ENCODE data around the gene EXT2.

EXT2 gene

GRCh38 chr11:44162662-44163061 is 67.2 kb downstream of the EXT2 start:
- in situ Hi-C loops (cut with MboI; ENCODE audit: low pct_unique_long_range_greater_than_20kb, low sequenced_read_pairs, unreplicated experiment): no loop called here
- DNase-seq (ENCODE audit: low spot score): no peak
- TF ChIP-seq CTCF (IDR thresholded peaks at IDR 0.05; ENCODE audit: extremely low read depth, insufficient read depth, missing control alignments): no peak

- DNase-seq (ENCODE audit: low spot score): no peak
- in situ Hi-C loops (cut with MboI; ENCODE audit: low pct_unique_long_range_greater_than_20kb, low sequenced_read_pairs, unreplicated experiment): no loop called here
- TF ChIP-seq CTCF (IDR thresholded peaks at IDR 0.05; ENCODE audit: extremely low read depth, insufficient read depth, missing control alignments): no peak
These were observed 70.0 kb downstream of the EXT2 start for GRCh38 chr11:44165432-44165831.

- TF ChIP-seq CTCF (IDR thresholded peaks at IDR 0.05; ENCODE audit: extremely low read depth, insufficient read depth, missing control alignments): no peak
- in situ Hi-C loops (cut with MboI; ENCODE audit: low pct_unique_long_range_greater_than_20kb, low sequenced_read_pairs, unreplicated experiment): no loop called here
These were observed 71.6 kb downstream of the EXT2 start for GRCh38 chr11:44167046-44167445.

GRCh38 chr11:44171518-44171917 is 76.0 kb downstream of the EXT2 start:
- in situ Hi-C loops (cut with MboI; ENCODE audit: low pct_unique_long_range_greater_than_20kb, low sequenced_read_pairs, unreplicated experiment): no loop called here
- DNase-seq (ENCODE audit: low spot score): no peak
- TF ChIP-seq CTCF (IDR thresholded peaks at IDR 0.05; ENCODE audit: extremely low read depth, insufficient read depth, missing control alignments): no peak

More at GRCh38 chr11:44167046-44167445, 71.6 kb downstream of the EXT2 start:
- no peak for DNase-seq (ENCODE audit: low spot score)

GRCh38 chr11:44172966-44173365 is 77.5 kb downstream of the EXT2 start:
- in situ Hi-C loops (cut with MboI; ENCODE audit: low pct_unique_long_range_greater_than_20kb, low sequenced_read_pairs, unreplicated experiment): no loop called here
- no peak for DNase-seq (ENCODE audit: low spot score)
- TF ChIP-seq CTCF (IDR thresholded peaks at IDR 0.05; ENCODE audit: extremely low read depth, insufficient read depth, missing control alignments): no peak

- TF ChIP-seq CTCF (IDR thresholded peaks at IDR 0.05; ENCODE audit: extremely low read depth, insufficient read depth, missing control alignments): no peak
- no peak for DNase-seq (ENCODE audit: low spot score)
- in situ Hi-C loops (cut with MboI; ENCODE audit: low pct_unique_long_range_greater_than_20kb, low sequenced_read_pairs, unreplicated experiment): no loop called here
These were observed 79.4 kb downstream of the EXT2 start for GRCh38 chr11:44174842-44175241.
